ENCODE measurements around the gene FTSJ3.

- TF ChIP-seq GATA3 (IDR thresholded peaks at IDR 0.05; ENCODE audit: low read depth, low read length) (no peak), GATA2 (IDR thresholded peaks at IDR 0.05; ENCODE audit: low read depth, low read length) (no peak)
Measured at GRCh38 chr17:63832014-63832413, 4.6 kb upstream of the FTSJ3 start.
